Right kidney (tissue), 9 donors: ENCODE data around the gene OR6F1.
"Not testable (repeated sequence)": the region's sequence is repeated elsewhere in the genome, so short reads cannot be mapped to it uniquely, and the experiment has no call there.

Experiments used
- DNase-seq: peaks from one replicate; pipeline ENCODE4 v3.0.0-alpha.2; 2016
- long read RNA-seq, 8 donors: transcript quantifications; one replicate each; lab custom pipeline, GENCODE V29; 2026

Gene OR6F1
- long read RNA-seq, donor 1 = 0 reads
- long read RNA-seq, donor 2 = 0 reads
- long read RNA-seq, donor 3, partial matches to known transcripts = 0 of 1 reads
- long read RNA-seq, donor 3, other reads (novel, unspliced or antisense) = 0 of 1 reads
- long read RNA-seq, donor 4 = 0 reads
- long read RNA-seq, donor 5 = 0 reads
- long read RNA-seq, donor 6 = 0 reads
- long read RNA-seq, donor 7 = 0 reads
- long read RNA-seq, donor 8 = 0 reads

GRCh38 chr1:247716546-247716945 is at the start of gene OR6F1:
OR6F1 (minus strand) TSS chr1:247716646; CDS start chr1:247712755, 3,891 bp downstream.
- DNase-seq = no peak

- no peak for DNase-seq
These were observed 44.0 kb upstream of the OR6F1 start, which contains the start of gene OR1C1 for GRCh38 chr1:247760456-247760855. OR1C1 (minus strand) TSS chr1:247760556; CDS start chr1:247758406, 2,150 bp downstream.

- DNase-seq = not testable (repeated sequence)
These were observed 37.9 kb upstream of the OR6F1 start for GRCh38 chr1:247754311-247754710.

GRCh38 chr1:247749870-247750269 is 33.4 kb upstream of the OR6F1 start:
- DNase-seq = no peak

- no peak for DNase-seq
These were observed 31.6 kb upstream of the OR6F1 start, which contains the start of gene OR14A2 for GRCh38 chr1:247748041-247748440. OR14A2 (minus strand) TSS chr1:247748141.

DNA sequence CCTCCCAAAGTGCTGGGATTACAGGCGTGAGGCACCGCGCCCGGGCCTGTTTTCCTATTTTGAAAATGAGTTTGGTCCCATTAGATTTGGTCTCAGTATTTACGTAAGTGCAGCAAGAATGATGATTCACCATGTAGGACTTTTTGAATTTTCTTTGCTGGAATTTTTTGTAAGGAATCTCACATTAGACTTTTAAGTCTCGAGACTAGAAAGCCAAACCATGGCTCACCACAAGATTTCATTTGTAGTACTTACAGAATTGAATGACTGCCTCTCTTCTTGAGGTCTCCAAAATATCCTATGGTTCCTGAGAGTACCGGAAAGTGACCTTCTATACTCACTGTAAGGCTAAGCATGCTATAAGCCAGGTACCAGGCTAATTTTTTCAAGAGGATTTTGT is 31.2 kb upstream of the OR6F1 start:
- DNase-seq = no peak

- DNase-seq = no peak
These were observed 30.0 kb upstream of the OR6F1 start for GRCh38 chr1:247746391-247746935.

DNA sequence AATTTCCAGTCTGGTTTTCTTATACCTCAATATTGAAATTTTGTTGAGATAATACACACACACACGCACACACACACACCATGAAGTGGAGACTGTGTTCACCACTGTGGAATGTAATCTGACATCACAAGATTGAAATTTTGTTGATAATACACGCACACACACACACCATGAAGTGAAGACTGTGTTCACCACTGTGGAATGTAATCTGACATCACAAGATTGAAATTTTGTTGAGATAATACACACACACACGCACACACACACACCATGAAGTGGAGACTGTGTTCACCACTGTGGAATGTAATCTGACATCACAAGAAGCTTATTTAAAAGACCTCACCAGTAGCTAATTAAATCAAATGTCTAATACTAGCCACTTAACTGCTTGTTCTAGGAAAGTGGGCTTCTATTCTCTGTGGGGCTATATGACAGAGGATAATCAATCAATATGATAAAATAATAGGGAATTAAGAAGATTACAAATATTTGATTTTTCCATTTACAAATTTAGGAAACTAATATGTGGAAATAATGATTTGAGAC is 25.8 kb upstream of the OR6F1 start:
- not testable (repeated sequence) for DNase-seq

- no peak for DNase-seq
These were observed 25.3 kb upstream of the OR6F1 start for GRCh38 chr1:247741756-247742155.

DNA sequence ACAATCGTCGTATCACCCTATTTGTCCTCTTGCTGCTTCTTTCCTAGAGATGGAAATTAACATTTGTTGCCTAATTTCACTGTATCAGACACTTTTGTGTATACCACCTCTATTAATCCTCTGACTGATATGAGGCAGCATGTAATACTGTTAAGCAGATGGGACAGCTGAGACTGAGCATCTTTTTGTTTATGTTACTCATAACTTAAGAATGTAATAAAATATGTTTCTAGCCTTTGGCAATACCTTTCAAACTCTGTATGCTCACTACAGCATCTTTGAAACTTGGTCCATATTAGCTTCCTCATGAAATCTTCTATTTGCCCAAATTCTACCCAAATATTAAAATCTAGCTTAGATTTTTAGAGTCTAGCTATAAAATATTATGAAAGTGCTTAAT is 24.3 kb upstream of the OR6F1 start:
- no peak for DNase-seq

DNA sequence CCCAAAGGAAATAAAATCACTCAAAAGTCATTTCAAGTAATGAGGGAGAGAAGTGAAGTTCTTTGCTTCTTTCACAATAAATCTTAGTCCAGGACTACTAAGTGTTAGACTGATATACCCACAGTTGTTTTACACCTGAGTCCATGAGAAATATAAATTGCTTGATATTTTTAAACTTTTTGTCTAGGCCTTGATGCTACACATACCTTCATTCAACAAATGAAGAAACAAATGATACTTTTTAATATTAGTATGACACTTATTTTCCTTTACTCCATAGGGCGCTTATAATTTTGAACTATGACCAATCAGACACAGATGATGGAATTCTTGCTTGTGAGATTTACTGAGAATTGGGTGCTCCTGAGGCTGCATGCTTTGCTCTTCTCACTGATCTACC is 21.9 kb upstream of the OR6F1 start, which contains the start of gene OR14K1:
OR14K1 (plus strand) TSS at position 301 of the 400 bp plus-strand sequence; CDS start at position 301, 0 bp downstream.
- DNase-seq = no peak

DNA sequence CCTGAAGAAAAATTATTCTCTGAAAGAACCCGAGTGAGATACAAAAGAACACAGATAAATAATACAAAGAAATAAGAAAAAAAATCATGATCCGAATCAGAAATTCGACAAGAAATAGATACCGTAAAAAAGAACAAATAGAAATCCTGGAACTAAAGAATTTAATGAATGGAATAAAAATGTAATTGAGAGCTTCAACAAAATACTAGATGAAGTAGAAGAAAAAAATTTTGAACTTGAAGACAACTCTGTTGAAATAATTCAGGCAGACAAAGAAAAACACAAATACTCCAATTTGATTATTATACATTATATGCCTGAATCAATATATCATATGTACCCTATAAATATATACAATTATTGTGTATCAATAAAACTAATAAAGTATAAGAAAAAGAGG is 4.8 kb upstream of the OR6F1 start:
- DNase-seq = no peak

GRCh38 chr1:247713753-247714152 is 2.7 kb downstream of the OR6F1 start:
- DNase-seq = no peak

DNA sequence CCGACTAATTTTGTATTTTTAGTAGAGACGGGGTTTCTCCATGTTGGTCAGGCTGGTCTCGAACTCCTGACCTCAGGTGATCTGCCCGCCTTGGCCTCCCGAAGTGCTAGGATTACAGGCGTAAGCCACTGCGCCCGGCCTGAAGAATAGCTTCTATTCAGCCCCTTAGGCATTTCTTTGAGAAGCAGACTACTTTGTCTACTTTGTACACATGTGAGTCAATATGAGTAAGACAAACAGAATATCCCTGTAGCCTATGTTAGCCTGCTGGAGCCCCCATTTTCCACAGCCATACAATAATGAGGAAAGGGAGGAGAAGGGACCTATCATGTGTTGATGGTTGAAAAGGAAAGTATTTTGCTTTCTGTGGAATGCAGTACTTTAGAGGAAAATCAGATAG is 5.8 kb downstream of the OR6F1 start:
- not testable (repeated sequence) for DNase-seq

DNA sequence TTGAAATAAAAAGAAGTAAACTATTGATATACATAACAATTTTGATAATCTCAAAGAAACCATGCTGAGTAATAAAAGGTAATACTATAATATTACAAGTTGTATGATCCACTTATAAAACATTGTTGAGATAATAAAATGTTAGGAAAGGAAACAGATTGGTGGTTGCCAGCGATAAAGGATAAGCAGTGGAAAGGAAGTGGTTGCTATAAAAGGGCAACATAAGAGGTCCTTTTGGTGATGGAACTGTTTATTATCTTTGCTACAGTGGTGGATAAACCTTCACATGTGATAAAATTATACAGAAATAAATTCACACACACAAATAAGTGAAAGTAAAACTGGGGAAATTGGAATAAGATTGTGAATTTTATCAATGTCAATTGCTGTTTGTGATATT is 15.1 kb downstream of the OR6F1 start:
- DNase-seq = no peak

DNA sequence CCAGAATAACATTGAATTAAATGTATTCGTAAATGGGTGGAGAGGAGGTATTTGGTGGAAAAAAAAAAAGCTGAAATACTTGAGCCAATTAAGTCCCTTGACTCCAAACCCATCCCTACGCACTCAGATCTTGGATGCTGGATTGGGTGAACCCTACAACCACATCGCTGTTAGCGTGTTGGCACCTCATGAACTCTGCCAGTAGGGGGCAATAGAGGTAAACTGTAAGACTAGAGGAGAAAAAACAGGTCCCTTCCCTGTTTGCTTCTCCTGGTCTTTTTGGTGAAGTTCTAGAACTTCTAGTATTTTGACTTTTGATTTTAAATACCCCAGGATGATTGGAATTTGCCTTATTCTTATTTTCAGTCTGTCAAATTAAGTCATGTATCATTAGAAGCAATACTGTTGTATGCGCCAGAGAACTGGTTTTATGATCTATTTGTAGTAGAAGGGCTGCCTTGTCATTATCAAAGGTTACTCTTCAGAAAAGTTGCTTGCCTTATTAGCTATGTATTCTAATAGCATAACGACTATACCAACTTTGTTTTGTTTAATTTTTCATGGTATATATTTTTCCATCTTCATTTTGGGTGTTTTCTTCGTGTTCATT is 35.1 kb downstream of the OR6F1 start:
- no peak for DNase-seq

- no peak for DNase-seq
These were observed 36.3 kb downstream of the OR6F1 start for GRCh38 chr1:247680171-247680570.

GRCh38 chr1:247679639-247680038 is 36.8 kb downstream of the OR6F1 start, which contains the start of gene OR13G1:
OR13G1 (minus strand) TSS chr1:247679739; CDS start chr1:247673041, 6,698 bp downstream.
- DNase-seq = no peak

GRCh38 chr1:247669225-247669624 is 47.2 kb downstream of the OR6F1 start:
- DNase-seq = no peak
